GM20431 (cell line): Measurements from ENCODE around the gene ANXA5.

Experiments used
- in situ Hi-C: fragments of 300-500 bp; cut with MseI, MboI; formaldehyde crosslinking; loops from one replicate; pipeline ENCODE4 v1.15.0; 2020; ENCODE audit warnings: low sequenced_read_pairs; ENCODE audit not compliant: unreplicated experiment

Gene ANXA5

DNA sequence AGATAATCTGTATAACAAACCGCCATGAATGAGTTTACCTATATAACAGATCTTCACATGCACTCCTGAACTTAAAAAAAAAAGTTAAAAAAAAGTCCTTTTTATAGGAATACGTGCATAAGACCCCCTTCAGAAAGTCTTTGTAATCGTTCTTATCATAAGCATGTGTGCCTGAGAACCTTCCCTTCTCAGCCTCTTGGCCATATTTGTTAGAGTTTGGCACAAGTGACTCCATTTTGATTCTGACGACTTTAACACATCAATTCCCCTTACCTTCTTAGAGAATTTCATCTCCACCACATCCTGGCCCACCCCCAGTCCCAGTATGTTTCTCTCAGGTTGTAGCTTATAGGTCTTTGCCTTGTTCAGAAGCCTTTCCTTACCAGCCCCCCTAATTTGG is 16.0 kb upstream of the ANXA5 start:
- in situ Hi-C loops, result no loop called here

- in situ Hi-C loops, result no loop called here
Measured at GRCh38 chr4:121712001-121712651, 15.3 kb upstream of the ANXA5 start.

DNA sequence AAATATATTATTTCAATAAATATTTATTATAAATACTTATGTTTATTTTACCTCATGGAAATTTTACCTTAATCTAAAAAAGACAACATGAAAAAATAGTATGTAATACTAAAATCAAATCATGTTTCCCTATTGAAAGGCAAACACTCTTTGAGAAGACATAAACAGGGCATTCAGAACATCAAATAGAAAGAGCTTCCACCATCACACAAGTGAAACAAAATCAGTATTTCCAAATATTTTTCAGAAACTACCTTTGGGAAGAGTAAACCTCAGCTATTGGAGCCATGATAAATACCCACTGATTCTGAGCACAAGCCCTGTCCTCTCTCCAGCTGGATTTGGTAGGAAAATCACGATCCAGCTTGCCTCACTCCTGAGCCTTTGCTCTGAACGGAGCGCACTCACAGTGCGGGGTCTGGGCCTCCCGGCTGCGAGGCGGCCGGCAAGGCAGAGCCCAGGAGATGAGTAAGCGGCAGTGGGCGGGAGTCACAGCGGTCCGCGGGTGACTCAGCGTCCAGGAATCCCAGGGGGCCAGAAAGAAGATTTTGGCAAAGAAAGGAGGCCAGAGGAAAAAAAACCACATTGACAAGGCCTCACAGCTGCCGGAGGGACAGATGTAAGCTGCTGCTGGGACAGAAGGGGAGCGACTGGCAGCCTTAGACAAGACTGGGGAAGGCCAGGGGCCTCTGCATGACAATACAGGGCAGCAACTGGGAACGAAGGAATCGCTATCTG is 14.7 kb upstream of the ANXA5 start:
- in situ Hi-C loops, result no loop called here

GRCh38 chr4:121709766-121710405 is 13.1 kb upstream of the ANXA5 start:
- in situ Hi-C loops, result no loop called here

GRCh38 chr4:121707344-121707743 is 10.6 kb upstream of the ANXA5 start:
- in situ Hi-C loops, result no loop called here

- in situ Hi-C loops, result no loop called here
Measured at GRCh38 chr4:121706595-121707021, 9.8 kb upstream of the ANXA5 start.

- in situ Hi-C loops, result no loop called here
Measured at GRCh38 chr4:121705521-121705920, 8.7 kb upstream of the ANXA5 start.

DNA sequence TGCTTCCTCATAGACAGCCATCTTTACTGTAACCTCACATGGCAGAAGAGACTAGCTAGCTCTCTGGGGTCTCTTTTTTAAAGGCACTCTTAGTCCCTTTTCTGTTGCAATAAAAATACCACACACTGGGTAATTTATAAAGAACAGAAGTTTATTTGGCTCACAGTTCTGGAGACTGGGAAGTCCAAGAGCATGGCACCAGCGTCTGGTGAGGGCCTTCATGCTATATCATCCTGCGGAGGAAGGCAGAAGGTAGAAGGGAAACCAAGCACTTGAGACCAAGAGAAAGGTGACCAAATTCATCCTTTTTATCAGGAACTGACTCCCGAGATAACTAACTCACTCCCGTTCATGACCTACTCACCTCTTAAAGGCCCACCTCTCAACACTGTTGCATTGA is 5.4 kb upstream of the ANXA5 start:
- in situ Hi-C loops, result no loop called here

- in situ Hi-C loops, result no loop called here
Measured at GRCh38 chr4:121701263-121701662, 4.5 kb upstream of the ANXA5 start.

- in situ Hi-C loops, result no loop called here
Measured at GRCh38 chr4:121698236-121698671, 1.5 kb upstream of the ANXA5 start.

DNA sequence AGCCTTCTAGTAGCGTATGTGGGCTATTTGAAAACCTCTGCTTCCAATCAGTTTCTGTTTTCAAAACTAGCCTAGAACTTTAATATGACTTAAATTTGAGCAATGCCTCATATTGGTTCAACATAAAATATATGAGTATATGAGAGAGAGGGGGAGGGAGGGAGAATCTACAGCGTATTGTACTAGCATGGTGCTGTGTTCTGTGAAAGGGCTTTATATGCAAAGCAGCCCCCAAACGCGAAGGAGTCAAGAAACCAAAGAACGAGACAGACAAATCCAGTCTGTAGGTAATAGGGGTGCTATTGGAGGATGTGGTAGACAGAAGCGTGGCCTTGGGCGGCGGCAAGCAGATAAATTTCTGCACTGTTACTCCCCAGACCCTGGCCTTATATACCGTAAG is 784 bp upstream of the ANXA5 start:
- in situ Hi-C loops, result no loop called here

- in situ Hi-C loops, result no loop called here
Measured at GRCh38 chr4:121696170-121696580, 605 bp downstream of the ANXA5 start.

DNA sequence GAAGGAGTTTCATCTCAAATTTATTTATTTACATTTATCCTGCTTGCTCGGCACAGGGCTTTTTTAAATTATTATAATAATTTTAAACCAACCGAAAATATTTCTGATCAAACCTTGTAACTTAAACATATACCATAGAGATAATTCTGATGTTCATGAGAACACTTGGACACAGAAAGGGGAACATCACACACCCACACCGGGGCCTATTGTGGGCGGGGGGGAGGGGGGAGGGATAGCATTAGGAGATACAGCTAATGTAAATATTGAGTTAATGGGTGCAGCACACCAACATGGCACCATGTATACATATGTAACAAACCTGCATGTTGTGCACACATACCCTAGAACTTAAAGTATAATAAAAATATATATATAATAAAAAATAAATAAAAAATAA is 2.9 kb downstream of the ANXA5 start:
- in situ Hi-C loops, result no loop called here

DNA sequence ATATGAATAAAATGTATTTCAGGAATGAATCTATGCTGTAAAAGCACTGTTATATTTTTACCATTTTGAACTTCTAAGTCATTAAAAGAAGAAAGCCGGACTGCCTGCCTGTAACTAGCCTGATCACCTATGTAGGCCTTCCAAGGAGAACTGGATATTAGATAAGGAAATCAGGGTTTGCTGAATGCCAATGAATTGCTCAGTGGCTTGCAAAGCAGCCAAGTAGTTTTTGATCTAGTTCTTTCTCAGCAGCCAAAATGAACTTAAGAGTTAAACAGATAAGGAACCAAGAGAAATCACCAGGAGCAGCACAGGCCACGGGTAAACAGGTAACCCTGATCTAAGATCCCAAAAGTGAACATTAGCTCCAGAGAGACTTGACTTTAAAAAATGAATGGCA is 3.3 kb downstream of the ANXA5 start:
- in situ Hi-C loops, result no loop called here

DNA sequence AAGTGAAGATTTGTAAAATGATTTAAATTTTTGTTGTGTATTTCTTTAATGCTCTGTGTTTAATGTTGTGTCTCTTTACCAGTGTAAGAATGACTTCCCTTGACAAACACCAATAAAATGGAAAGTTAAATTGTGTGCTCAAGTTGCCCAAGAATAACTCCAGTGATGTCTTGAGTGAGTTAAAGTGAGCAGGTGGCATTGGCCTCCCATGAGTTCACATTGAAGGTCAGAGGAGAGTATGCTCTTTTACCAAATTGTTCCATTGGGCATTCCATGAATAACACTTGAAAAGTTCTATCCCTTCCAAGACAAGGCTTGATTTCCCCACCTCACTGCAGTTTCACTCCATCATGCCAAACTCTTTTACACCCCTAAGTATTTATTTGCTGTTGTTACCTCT is 4.5 kb downstream of the ANXA5 start:
- in situ Hi-C loops, result no loop called here

- in situ Hi-C loops, result no loop called here
Measured at GRCh38 chr4:121690001-121690400, 6.8 kb downstream of the ANXA5 start.

- in situ Hi-C loops, result no loop called here
Measured at GRCh38 chr4:121688701-121689100, 8.1 kb downstream of the ANXA5 start.

DNA sequence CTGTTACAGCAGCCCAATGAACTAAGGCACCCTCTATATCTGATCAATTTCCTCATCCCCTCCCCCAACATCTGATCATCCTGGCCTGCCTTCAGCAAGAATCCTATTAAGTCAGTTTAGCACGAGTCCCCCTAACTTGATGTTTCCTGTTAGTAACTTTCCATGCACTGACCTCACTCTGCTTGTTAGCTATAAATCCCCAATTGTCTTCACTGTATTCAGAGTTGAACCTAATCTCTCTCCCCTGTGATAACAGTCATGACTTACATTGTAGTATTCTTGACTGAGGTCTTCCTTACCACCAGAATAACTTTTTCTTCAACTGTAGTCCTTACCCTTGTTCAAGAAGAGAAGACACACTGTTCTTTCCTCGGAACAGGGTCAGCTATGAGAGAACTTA is 8.5 kb downstream of the ANXA5 start:
- in situ Hi-C loops, result no loop called here

DNA sequence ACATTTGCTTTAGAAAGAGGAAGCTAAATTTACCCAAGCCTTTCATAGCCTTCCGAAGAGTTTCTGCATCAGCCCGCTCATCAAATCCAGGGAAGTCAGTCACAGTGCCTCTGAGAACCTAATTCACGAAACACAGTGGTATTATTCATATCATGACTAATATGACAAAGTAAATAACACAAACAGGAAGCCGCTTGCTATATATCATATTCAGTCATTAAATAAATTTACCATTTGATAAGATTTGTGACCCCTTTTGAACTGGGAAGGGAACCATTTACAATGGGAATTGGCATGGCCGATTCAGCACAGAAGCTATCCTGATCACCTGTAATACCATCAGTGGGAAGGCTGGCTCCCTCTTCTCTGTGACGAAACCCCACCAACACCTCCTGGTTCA is 10.5 kb downstream of the ANXA5 start:
- in situ Hi-C loops, result no loop called here

- in situ Hi-C loops, result no loop called here
Measured at GRCh38 chr4:121685257-121685656, 11.5 kb downstream of the ANXA5 start.

DNA sequence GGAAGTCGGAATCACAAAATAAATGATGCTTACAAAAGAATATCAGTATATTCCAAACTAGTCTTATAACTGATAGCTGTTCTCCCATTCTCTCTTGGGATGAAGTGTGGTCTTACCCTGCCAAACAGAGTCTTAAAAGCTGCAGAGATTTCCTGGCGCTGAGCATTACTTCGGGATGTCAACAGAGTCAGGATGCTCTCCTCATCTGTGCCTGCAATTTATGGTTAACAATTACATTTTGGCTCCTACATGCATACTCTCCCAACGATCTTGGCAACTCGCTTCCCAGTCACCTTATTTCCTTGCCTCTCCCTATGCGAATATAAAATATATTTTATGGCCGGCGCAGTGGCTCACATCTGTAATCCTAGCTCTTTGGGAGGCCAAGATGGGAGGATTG is 12.2 kb downstream of the ANXA5 start:
- in situ Hi-C loops, result no loop called here
